GM18907 (cell line): ENCODE measurements around the gene TRIM2.

Experiments
- ATAC-seq: cut with Tn5 transposase; IDR thresholded peaks from one replicate; pipeline ENCODE4 v1.9.1; 2021; ENCODE audit warnings: mild to moderate bottlenecking, moderate library complexity; ENCODE audit not compliant: unreplicated experiment

The TRIM2 gene

DNA sequence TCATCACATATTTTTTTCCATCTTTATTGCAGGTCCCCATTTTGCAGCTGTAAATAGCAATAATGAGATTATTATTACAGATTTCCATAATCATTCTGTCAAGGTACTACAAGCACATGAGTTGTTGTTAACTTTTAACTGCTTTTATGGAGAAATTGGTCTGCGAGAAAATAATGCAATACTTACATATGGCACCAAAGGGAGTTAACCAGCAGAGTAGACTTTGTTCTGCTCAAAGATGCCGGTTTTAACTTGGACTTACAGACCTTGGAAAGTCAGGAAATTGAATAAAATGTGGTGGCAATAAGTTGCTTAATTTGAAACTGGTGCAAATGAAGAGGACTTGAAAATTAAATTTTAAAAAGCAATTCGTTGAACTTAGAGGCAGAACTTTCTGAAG, 119.8 kb downstream of the TRIM2 start:
- ATAC-seq, result no peak

DNA sequence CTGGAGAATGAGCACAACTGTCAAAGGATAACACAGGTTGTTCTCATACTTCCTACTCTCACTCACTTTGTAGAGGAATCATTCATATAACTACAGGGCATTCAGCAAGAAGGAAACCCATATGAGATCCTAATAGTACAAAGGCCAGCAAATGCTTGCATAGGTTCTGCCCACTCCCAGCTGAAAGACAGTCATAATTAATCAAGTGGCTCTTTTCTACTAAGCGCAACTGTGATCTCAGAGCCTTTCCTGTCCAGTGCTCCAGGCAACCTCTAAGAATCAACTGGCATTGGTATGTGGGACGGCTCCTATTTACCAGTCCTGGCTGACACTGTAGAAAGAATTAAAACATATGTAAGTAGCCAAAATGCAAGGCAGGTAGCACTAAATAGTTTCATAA, 121.3 kb downstream of the TRIM2 start:
- ATAC-seq, result no peak

DNA sequence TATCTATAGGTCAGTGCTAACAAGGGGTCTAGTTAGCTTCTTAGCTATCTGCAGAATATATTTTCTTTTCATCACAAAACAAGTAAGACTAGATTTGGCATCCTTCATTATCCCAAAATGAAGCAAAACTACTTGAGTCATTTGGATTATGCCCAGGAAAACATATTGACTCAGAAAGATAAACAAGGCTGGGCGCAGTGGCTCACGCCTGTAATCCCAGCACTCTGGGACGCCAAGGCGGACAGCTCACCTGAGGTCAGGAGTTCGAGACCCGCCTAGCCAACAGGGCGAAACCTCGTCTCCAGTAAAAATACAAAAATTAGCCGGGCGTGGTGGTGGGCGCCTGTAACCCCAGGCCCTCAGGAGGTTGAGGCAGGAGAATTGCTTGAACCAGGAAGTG, 122.3 kb downstream of the TRIM2 start:
- ATAC-seq, result no peak

DNA sequence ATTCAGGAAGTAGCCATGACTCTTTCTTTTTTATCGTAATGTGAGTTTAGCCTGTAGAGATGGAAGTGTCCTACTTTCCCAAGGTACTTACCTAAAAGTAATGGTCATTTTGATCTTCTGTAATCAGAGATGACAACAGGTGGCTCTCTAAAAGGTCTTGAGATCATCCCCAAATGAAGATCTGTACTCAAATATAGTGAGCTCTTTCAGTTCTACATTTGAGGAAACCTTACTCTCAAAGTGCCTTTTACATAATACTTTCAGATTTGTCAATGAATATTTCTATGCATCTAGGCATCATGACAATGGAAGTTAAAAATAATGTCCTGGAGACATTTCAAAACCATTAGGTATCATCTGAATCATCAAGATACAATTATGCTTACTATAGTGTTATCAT, 123.0 kb downstream of the TRIM2 start:
- no peak for ATAC-seq

DNA sequence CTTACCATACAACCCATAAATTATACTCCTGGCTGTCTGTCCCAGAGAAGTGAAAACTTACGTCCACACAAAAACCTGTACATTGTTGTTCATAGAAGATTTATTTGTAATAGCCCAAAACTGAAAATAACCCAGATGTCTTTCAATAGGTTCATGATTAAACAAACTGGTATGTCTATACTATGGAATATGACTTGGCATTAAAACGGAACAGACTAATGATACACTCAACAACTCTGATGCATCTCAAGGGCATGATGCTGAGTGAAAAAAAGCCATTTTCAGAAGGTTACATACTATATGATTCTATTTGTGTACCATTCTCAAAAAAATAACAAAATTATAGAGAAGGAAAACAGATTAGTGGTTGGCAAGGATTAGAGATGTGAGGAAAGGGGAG, 128.7 kb downstream of the TRIM2 start:
- ATAC-seq, result no peak

DNA sequence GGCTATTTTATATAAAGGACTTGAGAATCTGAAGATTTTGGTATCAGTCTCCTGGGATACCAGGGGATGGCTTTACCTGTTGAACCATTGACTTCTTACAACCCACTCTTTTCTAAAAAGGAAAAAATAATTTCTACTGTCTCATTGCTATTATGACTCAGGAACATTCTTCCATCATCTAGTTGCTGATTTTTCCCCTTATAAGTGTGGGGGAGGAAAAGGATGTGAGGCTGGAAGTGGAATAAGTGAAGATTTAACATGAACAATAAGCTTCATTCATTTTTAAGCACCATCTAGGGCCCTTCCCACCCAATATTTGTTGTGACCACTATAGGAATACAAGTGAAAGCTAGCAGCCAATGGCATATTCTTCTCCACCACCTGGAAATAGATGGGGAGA, 129.6 kb downstream of the TRIM2 start:
- no peak for ATAC-seq

DNA sequence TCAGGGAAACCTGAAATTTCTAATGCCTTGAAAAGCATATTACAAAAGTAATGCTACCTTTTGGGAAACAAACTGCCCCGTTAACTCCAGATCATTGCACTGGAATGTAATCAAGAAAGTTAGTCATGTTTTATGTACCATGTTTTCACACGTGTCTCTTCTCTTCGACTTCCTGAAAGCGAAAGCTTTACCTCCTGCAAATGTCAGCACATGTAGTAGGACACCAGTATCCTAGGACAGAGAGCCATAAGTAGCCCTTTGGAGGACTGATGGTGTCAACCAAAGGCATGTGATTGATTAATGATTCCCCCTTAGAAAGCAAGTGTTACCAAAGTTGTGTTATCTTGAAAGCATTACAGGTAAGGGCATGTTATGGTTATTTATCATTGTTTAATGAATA, 131.4 kb downstream of the TRIM2 start:
- no peak for ATAC-seq

DNA sequence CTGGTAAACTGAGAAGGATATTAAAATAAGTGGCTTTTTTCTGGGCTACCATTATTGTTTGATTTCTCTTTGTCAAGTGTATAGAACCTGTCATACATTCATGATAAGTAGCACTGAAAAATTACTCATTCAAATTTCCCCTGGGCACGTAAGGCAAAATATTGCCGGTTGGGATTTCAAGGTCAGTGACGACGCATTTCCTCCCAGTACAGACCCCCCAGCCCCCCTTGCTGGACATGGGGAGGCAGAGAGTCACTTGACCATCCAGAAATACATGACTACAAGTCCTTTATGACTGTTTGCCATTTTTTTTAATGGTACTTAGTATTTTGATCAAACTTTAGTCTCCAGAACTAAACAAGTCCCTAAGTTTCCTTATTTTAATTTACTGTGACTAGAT, 133.4 kb downstream of the TRIM2 start:
- ATAC-seq, result no peak

DNA sequence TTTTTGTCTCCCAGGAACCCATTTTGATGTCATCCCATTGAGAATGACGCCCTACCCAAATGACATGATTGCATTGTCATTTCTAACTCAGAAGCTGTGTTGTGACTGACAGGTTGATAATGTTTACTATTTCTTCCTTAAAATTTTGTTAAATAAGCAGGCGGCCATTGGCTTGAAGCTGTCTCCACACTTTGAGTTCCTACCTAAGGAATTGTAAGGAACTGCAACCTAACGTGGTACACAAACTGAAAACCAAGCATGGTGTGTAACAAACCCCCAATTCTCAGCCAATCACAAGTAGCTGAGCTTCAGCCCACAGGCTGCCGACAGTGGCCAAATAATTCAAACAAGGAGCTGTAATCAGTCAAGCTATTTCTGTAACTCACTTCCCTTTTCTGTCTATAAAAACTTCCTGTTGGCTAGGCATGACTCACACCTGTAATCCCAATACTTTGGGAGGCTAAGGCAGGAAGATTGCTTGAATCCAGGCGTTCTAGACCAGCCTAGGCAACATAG, 137.4 kb downstream of the TRIM2 start:
- ATAC-seq, result no peak

DNA sequence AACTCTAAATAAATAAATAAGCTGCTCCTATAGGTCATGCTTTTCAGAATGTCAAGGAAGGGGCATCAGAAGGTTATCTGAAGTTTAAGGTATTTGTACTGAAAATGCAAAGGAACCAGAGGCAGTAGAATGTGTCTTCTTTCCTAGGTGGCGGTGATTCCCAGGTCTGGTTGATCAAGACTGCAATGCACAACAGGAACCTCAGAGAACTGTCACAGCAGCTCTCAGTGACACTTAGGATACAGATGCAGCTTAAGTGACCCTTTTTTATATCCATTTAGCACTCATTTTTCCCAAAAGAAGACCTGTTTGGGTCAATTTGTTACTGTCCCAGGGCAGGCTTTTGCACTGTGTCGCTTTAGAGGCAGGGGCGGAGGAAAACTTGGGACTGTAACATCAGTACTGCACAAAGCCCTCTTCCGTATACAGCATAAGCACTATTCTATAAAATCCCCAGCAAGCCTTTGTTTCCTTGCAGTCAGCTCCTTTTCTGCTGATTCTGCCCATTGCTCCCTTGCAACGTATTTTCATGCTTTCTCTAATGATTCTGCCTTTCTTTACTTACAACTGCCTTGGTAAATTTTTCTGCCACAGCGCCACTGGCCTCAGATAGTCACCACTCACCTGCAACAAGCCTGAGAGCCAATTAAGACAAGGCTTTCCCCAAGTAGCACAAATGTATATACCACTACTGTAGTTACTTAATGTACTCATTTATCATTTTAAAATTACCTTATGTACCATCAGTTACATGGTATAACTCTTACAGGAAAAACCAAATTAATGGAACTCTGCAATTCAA, 138.7 kb downstream of the TRIM2 start:
- no peak for ATAC-seq

DNA sequence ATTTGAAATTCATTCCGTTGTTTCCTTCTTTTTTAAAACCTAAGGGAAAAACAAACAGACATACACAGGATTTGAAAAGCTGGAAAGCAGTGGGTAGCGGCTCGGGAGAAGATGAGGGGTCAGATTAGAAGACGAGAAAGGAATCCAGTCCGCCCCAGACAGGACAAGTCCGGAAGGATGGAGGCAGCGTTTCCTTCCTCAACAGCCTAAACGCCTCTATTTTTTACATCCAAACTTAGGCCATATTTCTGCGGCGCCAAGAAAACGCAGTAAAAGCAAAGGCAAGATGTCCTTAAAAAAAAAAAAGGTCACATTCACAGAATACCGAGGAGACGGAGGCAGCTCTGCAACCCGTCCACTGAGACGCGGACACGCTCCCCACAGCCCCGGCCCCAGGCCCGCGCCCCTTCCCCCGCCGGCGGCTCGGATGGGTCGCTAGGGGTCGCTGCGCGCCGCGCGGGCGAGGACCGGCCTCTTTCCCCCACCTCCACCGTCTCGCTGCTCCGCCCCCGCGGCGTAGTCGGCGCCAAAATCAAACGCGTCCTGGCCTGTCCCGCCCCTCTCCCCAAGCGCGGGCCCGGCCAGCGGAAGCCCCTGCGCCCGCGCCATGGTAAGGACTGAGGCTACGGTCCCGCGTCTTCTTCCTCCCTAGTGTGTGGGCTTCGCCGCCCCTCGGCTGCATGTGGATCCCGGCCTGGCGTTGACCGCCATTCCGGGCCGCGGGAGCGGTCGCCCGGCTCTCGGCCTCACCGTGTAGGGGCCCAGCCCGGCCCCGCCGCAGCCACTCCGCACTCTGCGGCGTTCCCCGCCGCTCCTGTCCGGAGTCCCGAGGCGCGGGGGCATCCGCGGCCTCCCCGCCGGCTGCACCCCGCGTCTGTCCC, 140.1 kb downstream of the TRIM2 start, which contains the start of gene MND1:
Gene MND1 (plus strand): TSS at position 558 of the 881 bp plus-strand sequence. CDS start 50 bp downstream, at position 608.
- peak; percentile 84 for ATAC-seq

DNA sequence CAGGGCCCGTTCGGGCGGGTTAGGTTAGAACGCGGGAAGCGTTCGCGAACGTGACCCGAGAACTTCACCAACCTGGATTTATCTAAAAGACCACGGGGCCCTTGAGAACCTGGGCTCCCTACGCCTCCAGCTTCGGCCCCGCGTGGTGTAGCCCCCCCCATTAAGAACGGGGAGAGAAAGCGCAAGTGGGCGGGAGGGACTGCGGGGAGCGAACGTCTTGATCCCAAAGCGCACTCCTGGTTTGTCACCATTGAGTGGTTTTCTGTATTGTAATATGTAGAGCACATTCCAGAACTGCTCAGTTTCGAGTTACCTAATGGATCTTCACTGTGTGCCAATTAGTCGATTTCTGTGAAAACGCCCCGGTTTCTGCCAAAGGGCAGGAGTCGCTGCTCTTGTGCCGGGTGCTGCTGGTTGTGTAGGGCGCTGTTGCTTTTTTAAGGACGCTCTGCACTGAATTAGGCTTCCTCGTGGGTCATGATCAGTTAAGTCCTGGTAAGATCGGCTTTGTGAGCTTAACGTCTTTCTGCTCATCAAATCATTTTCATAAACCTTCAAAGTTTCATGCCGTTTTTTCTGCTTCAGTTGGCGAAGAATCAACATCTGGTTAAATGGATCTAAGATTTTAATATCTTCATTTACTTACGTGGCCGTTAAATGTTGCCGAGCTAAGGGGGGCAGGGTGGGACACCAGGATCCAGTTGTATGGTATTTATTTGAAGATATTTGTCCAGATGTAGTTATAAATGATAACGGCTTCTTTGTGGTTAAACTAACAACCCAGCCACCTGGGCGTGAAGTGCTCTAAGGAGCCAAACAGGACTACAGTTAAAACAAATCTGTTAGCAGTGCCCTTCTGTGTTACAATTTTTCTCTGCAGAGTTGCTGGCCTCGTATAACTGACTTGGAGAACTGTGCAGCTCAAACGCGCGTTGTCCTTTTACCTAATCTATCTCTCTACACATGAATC, 141.1 kb downstream of the TRIM2 start:
- ATAC-seq, result peak; percentile 38

DNA sequence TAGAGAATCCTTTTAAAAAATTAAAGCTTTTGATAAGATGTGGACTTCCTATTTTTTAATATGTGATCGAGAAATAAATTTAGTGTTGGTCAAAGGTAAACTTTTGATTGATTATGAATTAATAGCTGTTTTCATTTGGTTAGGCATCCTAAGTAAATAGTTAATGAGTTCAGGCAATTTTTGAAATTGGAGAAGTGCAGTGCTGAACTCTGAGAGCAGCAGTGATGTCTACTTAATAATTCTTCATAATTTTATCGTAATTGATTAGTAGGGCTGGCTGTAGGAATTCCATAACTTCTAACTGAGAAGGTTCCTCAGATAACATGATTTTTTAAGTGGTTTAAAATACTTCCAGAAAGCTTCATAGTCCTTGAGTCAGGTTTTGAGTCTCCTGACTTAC, 141.8 kb downstream of the TRIM2 start:
- no peak for ATAC-seq

DNA sequence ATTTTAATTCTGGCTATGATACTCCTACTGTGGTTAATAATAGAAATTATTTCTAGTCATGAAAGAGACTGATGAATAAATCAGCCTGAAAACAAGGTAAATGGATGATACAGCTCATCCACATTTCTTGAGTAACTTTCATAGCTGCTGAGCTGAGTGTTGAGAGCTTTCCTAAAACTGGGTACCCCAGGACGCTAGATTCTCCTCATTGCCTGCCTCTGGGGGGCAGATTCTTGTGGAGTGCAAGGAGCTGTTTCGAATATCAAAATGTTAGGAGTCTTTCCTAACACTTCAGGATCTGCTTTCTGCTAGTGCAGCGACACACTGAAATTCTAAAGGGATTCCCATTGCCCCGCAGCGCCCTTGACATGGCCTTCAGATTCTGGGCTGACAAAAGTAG, 142.3 kb downstream of the TRIM2 start:
- no peak for ATAC-seq

DNA sequence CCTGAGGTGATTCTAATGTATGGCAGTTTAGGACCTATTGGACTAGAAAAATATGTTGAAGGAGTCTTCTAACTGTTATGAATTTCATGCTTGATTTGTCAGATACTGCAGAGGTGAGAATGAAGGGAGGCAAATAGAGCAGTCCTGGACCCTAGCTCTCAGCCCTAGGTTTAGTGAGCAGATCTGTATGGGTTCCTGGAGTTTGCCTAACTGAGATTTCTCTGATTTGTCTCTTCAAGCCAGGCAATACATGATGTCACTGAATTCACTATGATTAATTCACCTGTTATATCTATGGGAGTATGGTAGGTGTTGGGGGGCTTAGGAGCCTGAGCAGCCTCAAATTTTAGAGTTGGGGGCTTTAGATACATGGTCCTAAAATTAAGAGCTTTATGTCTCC, 142.9 kb downstream of the TRIM2 start:
- ATAC-seq, result no peak

DNA sequence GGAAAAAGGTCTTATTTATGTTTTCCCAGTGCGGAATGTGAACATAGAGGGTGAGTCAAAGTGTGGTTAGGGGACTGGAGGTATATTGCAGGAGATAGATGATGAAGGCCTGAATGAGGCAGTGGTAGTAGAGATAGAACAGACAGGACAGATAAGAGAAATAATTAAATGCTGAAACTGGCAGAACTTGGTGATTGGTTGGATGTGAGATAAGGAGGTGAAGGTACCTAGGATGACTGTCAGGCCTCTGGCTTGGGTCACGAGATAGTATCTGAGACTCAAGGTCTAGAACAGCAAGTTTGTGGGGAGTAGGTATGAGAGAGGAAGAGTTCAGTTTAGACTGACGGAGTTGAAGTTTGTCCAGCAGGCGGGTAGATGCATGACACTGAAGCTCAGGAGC, 143.8 kb downstream of the TRIM2 start:
- ATAC-seq, result no peak

DNA sequence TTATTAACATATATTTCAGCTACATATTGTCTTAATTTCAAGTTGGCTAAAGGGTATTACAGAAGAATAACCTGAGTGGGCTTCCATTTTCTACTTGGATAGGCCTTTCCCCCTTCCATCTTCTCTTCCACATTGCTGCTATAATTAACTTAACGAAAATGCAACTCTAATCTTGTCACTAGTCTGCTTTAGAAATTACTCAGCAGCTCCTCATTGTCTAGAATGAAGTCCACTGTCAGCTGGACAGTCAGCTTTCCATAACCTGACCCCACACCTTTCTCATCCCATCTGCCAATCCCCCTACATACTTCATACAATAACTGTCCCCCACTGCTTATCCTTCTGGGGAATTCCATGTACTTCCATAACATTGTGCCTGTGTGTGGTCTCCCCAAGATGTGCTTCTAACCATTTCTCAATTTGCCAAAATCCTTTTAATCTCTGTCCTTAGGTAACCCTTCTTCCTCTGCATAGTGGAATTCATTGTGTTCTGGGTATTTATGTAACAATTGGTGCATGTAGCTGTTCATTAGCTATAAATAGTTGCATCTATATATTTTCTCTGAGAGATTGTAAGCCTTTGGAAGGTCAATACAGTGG, 145.1 kb downstream of the TRIM2 start:
- ATAC-seq, result no peak

DNA sequence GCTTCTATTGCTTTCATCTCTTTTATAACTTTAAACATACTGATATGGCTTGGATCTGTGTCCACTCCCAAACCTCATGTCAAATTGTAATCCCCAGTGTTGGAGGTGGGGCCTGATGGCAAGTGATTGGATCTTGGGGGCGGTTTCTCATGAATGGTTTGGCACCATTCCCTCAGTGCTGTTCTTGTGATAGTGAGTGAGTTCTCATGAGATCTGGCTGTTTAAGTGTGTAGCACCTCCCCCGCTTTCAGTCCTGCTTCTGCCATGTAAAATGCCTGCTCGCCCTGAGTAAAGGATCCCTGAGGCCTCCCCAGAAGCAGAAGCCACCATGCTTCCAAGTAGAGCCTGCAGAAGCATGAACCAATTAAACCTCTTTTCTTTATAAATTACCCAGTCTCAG, 157.9 kb downstream of the TRIM2 start:
- no peak for ATAC-seq

DNA sequence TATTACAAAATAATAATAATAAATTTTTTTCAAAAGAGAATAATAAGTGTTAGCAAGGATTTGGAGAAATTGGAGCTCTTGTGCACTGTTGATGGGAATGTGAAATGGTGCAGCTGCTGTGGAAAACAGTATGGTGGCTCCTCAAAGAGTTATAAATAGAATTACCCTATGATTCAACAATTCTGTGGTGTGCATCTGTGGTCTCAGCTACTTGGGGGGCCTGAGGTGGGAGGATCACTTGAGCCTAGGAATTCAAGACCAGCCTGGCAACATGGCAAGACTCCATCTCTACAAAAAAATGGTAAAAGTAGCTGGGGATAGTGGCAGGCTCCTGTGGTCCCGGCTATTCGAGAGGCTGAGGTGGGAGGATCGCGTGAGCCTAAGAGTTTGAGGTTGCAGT, 159.8 kb downstream of the TRIM2 start:
- ATAC-seq, result no peak

DNA sequence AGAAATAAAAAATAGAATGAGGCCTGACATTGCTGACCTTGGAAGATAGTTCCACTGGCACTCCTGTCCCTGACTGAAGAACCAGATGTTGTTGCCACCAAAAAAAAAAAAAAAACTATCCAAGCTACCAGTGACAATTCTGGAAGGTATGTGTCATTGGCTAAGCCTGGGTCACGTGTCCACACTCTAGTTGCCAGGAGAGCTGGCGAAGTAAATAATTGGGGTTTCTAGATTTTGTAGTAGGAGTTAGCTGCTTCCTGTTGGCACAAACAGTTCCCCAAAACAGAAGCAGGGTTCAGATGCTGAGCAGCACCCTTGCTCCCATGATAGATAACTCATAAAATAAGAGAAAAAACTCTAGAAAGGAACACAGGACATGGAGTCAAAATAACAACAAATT, 160.8 kb downstream of the TRIM2 start:
- ATAC-seq, result no peak
